ENCODE results near the gene C1QA.

C1QA gene

GRCh38 chr1:22636927-22637326, 499 bp downstream of the C1QA start:
- no peak overlapping the region for H3K4me3 ChIP-seq (ENCODE audit: low read length)
- no peak for DNase-seq (ENCODE audit: low read depth, low spot score)

- no peak for DNase-seq (ENCODE audit: low read depth, low spot score)
- H3K4me3 ChIP-seq (ENCODE audit: low read length), result no peak overlapping the region
These were observed 1.5 kb downstream of the C1QA start for GRCh38 chr1:22637907-22638445.

GRCh38 chr1:22638476-22639234, 2.2 kb downstream of the C1QA start:
- DNase-seq (ENCODE audit: low read depth, low spot score), result no peak
- no peak overlapping the region for H3K4me3 ChIP-seq (ENCODE audit: low read length)

GRCh38 chr1:22639286-22639685, 2.9 kb downstream of the C1QA start:
- DNase-seq (ENCODE audit: low read depth, low spot score), result no peak
- H3K4me3 ChIP-seq (ENCODE audit: low read length), result no peak overlapping the region

- H3K4me3 ChIP-seq (ENCODE audit: low read length), result no peak overlapping the region
- no peak for DNase-seq (ENCODE audit: low read depth, low spot score)
These were observed 4.8 kb downstream of the C1QA start for GRCh38 chr1:22641247-22641646.

GRCh38 chr1:22641906-22642636, 5.6 kb downstream of the C1QA start:
- H3K4me3 ChIP-seq (ENCODE audit: low read length), result no peak overlapping the region
- DNase-seq (ENCODE audit: low read depth, low spot score), result no peak

- H3K4me3 ChIP-seq (ENCODE audit: low read length), result no peak within 1 kb of the TSS
- DNase-seq (ENCODE audit: low read depth, low spot score), result no peak
These were observed 7.0 kb downstream of the C1QA start, which contains the start of gene C1QC for GRCh38 chr1:22643381-22643780. TSS of gene C1QC (plus strand) at chr1:22643633. CDS start at chr1:22644024, 391 bp downstream.

GRCh38 chr1:22643928-22644327, 7.5 kb downstream of the C1QA start:
- DNase-seq (ENCODE audit: low read depth, low spot score), result no peak
- no peak overlapping the region for H3K4me3 ChIP-seq (ENCODE audit: low read length)

- DNase-seq (ENCODE audit: low read depth, low spot score), result no peak
- no peak overlapping the region for H3K4me3 ChIP-seq (ENCODE audit: low read length)
These were observed 9.5 kb downstream of the C1QA start for GRCh38 chr1:22645931-22646330.

- DNase-seq (ENCODE audit: low read depth, low spot score), result no peak
- H3K4me3 ChIP-seq (ENCODE audit: low read length), result no peak overlapping the region
These were observed 10.0 kb downstream of the C1QA start for GRCh38 chr1:22646384-22646783.

- no peak overlapping the region for H3K4me3 ChIP-seq (ENCODE audit: low read length)
- DNase-seq (ENCODE audit: low read depth, low spot score), result no peak
These were observed 13.8 kb downstream of the C1QA start for GRCh38 chr1:22650089-22650693.

- no peak for DNase-seq (ENCODE audit: low read depth, low spot score)
- H3K4me3 ChIP-seq (ENCODE audit: low read length), result no peak overlapping the region
These were observed 15.8 kb downstream of the C1QA start for GRCh38 chr1:22651941-22652856.

- no peak for DNase-seq (ENCODE audit: low read depth, low spot score)
- no peak within 1 kb of the TSS for H3K4me3 ChIP-seq (ENCODE audit: low read length)
These were observed 16.5 kb downstream of the C1QA start, which contains the start of gene C1QB for GRCh38 chr1:22652881-22653316. TSS of gene C1QB (plus strand) at chr1:22653236. CDS start at chr1:22659463, 6,227 bp downstream.

GRCh38 chr1:22654692-22655091, 18.3 kb downstream of the C1QA start:
- DNase-seq (ENCODE audit: low read depth, low spot score), result no peak
- H3K4me3 ChIP-seq (ENCODE audit: low read length), result no peak overlapping the region

- DNase-seq (ENCODE audit: low read depth, low spot score), result no peak
- no peak overlapping the region for H3K4me3 ChIP-seq (ENCODE audit: low read length)
These were observed 22.1 kb downstream of the C1QA start for GRCh38 chr1:22658385-22659163.

GRCh38 chr1:22660716-22661241, 24.4 kb downstream of the C1QA start:
- DNase-seq (ENCODE audit: low read depth, low spot score), result no peak
- no peak overlapping the region for H3K4me3 ChIP-seq (ENCODE audit: low read length)

- DNase-seq (ENCODE audit: low read depth, low spot score), result no peak
- no peak overlapping the region for H3K4me3 ChIP-seq (ENCODE audit: low read length)
These were observed 25.5 kb downstream of the C1QA start for GRCh38 chr1:22661880-22662279.

GRCh38 chr1:22662318-22662717, 25.9 kb downstream of the C1QA start:
- H3K4me3 ChIP-seq (ENCODE audit: low read length), result no peak overlapping the region
- DNase-seq (ENCODE audit: low read depth, low spot score), result peak; percentile 81
